K562 (cell line): Measurements from ENCODE around the gene UBALD2. TPM values are rescaled to one million over a fixed set of nuclear protein-coding genes. Genes with fewer than 3 reads are reported as not detected.
A peak's percentile ranks its signal among the peaks of the same experiment; 100 is the strongest.

ENCODE experiments used
- BRD4 ChIP-seq: fragments of 200-600 bp; sonication (generic); IDR thresholded peaks from 2 replicates; pipeline ENCODE4 v1.6.1; 2017; ENCODE audit warnings: inconsistent platforms
- CBX8 ChIP-seq: fragments of 200-600 bp; sonication (generic); IDR thresholded peaks from 2 replicates; pipeline ENCODE4 v1.6.1; 2012; ENCODE audit warnings: borderline replicate concordance, mixed run types, low read depth, mild to moderate bottlenecking, moderate library complexity, mixed read lengths, low read length, control low read depth, inconsistent platforms; ENCODE audit not compliant: poor library complexity, severe bottlenecking; ENCODE audit errors: extremely low read depth
- CHD1 ChIP-seq: fragments of 200-600 bp; sonication (generic); IDR thresholded peaks from one replicate; pipeline ENCODE4 v1.6.1; 2012; ENCODE audit warnings: mild to moderate bottlenecking, moderate library complexity, low read length, inconsistent platforms
- E2F5 ChIP-seq: sonication (generic); formaldehyde crosslinking; IDR thresholded peaks from 2 replicates; pipeline ENCODE4 v1.8.0; 2022; ENCODE audit warnings: mild to moderate bottlenecking, missing genetic modification reagents
- GABPB2 ChIP-seq: fragments of 250-450 bp; sonication (Bioruptor Pico); conservative IDR thresholded peaks from 2 replicates; pipeline ENCODE4 v1.5.1; 2021; ENCODE audit warnings: mild to moderate bottlenecking
- GTF2A2 ChIP-seq: IDR thresholded peaks from 2 replicates; pipeline ENCODE4 v1.6.1; 2016; ENCODE audit warnings: mild to moderate bottlenecking, missing genetic modification characterization, missing compliant biosample characterization
- MTF1 ChIP-seq: fragments of 250-450 bp; sonication (Bioruptor Pico); IDR thresholded peaks from 2 replicates; pipeline ENCODE4 v1.9.0; 2021; ENCODE audit warnings: moderate library complexity, mild to moderate bottlenecking, inconsistent platforms, borderline replicate concordance
- POLR2G ChIP-seq: fragments of 200-400 bp; formaldehyde crosslinking; IDR thresholded peaks from 2 replicates; pipeline ENCODE4 v1.6.1; 2017; ENCODE audit warnings: low read depth, mild to moderate bottlenecking, antibody characterized with exemption, low read length, moderate library complexity
- SRSF7 ChIP-seq: fragments of 200-400 bp; formaldehyde crosslinking; optimal IDR thresholded peaks from 2 replicates; pipeline ENCODE3; 2017; ENCODE audit warnings: mild to moderate bottlenecking, low read depth, low read length
- ZBTB40 ChIP-seq, 2 experiments: fragments of 450-650 bp in 1 of 2; sonication (generic) in 1 of 2; formaldehyde crosslinking in 1 of 2; IDR thresholded peaks; 2 replicates each; pipeline versions ENCODE4 v1.7.1 to v1.9.0; 2016 to 2022; ENCODE audit warnings: inconsistent platforms in 1 of 2, mild to moderate bottlenecking in 1 of 2, missing genetic modification reagents in 1 of 2
- ZKSCAN1 ChIP-seq: fragments of 150-350 bp; IDR thresholded peaks from 2 replicates; pipeline ENCODE4 v1.6.1; 2016; ENCODE audit warnings: low read depth, low read length
- ZNF165 ChIP-seq: fragments of 250-450 bp; sonication (Bioruptor Pico); IDR thresholded peaks from 2 replicates; pipeline ENCODE4 v1.4.0; 2020; ENCODE audit warnings: borderline replicate concordance
- ZNF282 ChIP-seq: sonication (generic); formaldehyde crosslinking; IDR thresholded peaks from 2 replicates; pipeline ENCODE4 v1.8.1; 2023; ENCODE audit warnings: missing genetic modification reagents
- ZNF589 ChIP-seq: fragments of 200-800 bp; sonication (Bioruptor generic); IDR thresholded peaks from 2 replicates; pipeline ENCODE4 v1.6.1; 2016; ENCODE audit warnings: low read depth, missing genetic modification characterization, missing compliant biosample characterization
- polyA plus RNA-seq, 8 experiments: library from polyadenylated mRNA; depleted of rRNA in 4 of 8; stranded (reverse) in 5 of 8; unstranded in 3 of 8; fragments of >200 nt; fragmentation: Nextera tagmentation in 2 of 8; fragmentation: Illumina TruSeq in 1 of 8; extraction: Ambion mirVana in 2 of 8; extraction: Trizol in 1 of 8; gene quantifications; 2 replicates each; pipeline versions ENCODE4 v1.2.1 to v1.2.3, GENCODE V29; 2011 to 2014; ENCODE audit warnings: inconsistent platforms in 1 of 8, missing spikeins in 1 of 8
- total RNA-seq, 7 experiments: library from RNA; depleted of rRNA in 6 of 7; stranded (reverse); fragments of >200 nt in 6 of 7; fragmentation: Illumina TruSeq in 2 of 7; extraction: Trizol in 2 of 7; gene quantifications; 2 replicates each; pipeline versions ENCODE4 v1.2.1 to v1.2.3, GENCODE V29; 2011 to 2021; ENCODE audit warnings: low replicate concordance in 1 of 7
- TF ChIP-seq, protein P1 (sequence below): fragments of 450-650 bp; IDR thresholded peaks from 2 replicates; pipeline ENCODE4 v1.6.1; 2016; ENCODE audit warnings: missing biosample characterization, missing genetic modification characterization

The UBALD2 gene
- total and polyA plus RNA-seq, 9 of the 15 experiments (the other 6 are each of a cell fraction or from before 2014, with no cell fraction given), result 2.3 to 94.1 (median 25.3) TPM

DNA sequence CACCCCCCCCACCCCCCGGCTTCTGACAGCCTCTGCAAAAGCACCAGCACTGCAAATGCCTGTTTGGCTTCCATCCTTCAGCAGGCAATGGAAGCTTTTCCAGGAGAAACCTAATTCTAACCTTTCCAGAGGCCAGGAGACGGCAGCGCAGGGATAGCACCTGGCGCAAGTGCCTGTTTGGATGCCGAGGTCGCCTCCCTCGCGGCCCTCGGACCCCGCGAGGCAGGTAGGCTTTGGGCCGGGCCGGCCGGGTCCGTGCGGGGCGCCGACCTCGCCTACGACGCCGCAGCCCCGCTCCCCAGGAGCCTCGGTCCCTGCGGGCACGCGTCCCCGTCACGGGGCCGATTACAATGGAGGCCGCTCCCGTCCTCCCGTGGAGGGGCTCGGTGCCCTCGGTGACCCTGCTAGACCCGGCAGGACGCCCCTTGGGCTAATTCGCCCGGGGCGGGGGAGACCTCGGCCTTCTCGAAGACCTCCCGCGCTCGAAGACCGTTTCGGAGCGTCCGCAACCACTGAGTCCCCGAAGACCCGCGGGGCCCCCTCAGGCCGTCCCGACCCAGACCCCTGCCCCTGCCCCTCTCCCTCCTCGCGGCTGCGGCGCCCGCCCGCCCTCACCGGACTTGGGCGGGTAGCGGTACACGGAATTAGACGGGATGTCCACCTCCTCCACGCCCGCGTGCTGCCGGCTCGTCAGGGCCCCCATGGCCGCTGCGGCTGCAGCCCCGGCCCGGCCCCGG lies 25.4 kb upstream of the UBALD2 start (continued):
- TF ChIP-seq ZBTB40 (IDR thresholded peaks at IDR 0.05), result no peak
- TF ChIP-seq ZBTB40 (CRISPR knock-in tag; IDR thresholded peaks at IDR 0.05), result no peak
- TF ChIP-seq, protein P1, sequence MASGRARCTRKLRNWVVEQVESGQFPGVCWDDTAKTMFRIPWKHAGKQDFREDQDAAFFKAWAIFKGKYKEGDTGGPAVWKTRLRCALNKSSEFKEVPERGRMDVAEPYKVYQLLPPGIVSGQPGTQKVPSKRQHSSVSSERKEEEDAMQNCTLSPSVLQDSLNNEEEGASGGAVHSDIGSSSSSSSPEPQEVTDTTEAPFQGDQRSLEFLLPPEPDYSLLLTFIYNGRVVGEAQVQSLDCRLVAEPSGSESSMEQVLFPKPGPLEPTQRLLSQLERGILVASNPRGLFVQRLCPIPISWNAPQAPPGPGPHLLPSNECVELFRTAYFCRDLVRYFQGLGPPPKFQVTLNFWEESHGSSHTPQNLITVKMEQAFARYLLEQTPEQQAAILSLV (tag), result no peak
- no peak for TF ChIP-seq ZNF165 (CRISPR knock-in tag)
- no peak for TF ChIP-seq CBX8
- TF ChIP-seq BRD4, result peak; percentile 36; the same call in 1 of the 2 replicates
- TF ChIP-seq CHD1, result no peak
- TF ChIP-seq ZNF589 (CRISPR knock-in tag), result 0 out of 2 replicates have a peak, but pooled peaks have one; percentile 47
- no peak for TF ChIP-seq MTF1 (CRISPR knock-in tag)
- TF ChIP-seq GABPB2 (CRISPR knock-in tag), result no peak
- no peak for TF ChIP-seq GTF2A2 (tag)
- TF ChIP-seq ZKSCAN1, result no peak
- TF ChIP-seq E2F5 (CRISPR knock-in tag), result 0 out of 2 replicates have a peak, but pooled peaks have one; percentile 22
- TF ChIP-seq SRSF7, result no peak
- TF ChIP-seq POLR2G, result peak; percentile 70
- TF ChIP-seq ZNF282 (CRISPR knock-in tag), result peak; percentile 96; the same call in 1 of the 2 replicates
